ENCODE data around the gene AMBP. TPM values are rescaled to one million over a fixed set of nuclear protein-coding genes. Genes with fewer than 3 reads are reported as not detected.

Gene AMBP
- total and polyA plus RNA-seq, 2 of the 13 experiments (the other 11 are each of a cell fraction or from before 2014, with no cell fraction given) = 1,510 to 2,580 TPM

GRCh38 chr9:114121227-114122135 lies 43.4 kb upstream of the AMBP start (continued):
- TF ChIP-seq, protein P1, sequence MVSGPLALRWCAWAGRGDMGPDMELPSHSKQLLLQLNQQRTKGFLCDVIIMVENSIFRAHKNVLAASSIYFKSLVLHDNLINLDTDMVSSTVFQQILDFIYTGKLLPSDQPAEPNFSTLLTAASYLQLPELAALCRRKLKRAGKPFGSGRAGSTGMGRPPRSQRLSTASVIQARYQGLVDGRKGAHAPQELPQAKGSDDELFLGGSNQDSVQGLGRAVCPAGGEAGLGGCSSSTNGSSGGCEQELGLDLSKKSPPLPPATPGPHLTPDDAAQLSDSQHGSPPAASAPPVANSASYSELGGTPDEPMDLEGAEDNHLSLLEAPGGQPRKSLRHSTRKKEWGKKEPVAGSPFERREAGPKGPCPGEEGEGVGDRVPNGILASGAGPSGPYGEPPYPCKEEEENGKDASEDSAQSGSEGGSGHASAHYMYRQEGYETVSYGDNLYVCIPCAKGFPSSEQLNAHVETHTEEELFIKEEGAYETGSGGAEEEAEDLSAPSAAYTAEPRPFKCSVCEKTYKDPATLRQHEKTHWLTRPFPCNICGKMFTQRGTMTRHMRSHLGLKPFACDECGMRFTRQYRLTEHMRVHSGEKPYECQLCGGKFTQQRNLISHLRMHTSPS (CRISPR knock-in tag; IDR thresholded peaks at IDR 0.05; ENCODE audit: low read depth) = peak; percentile 94
- TF ChIP-seq SNRNP70 (IDR thresholded peaks at IDR 0.05; ENCODE audit: low read depth, low read length) = no peak
- no peak for TF ChIP-seq GABPA (IDR thresholded peaks at IDR 0.05; ENCODE audit: low read depth, low read length)
- no peak for TF ChIP-seq GABPA (CRISPR knock-in tag; IDR thresholded peaks at IDR 0.05; ENCODE audit: low read depth)
- no peak for TF ChIP-seq ZHX2 (IDR thresholded peaks at IDR 0.05; ENCODE audit: low read depth)
- TF ChIP-seq ZHX2 (CRISPR knock-in tag; IDR thresholded peaks at IDR 0.05; ENCODE audit: borderline replicate concordance) = no peak
- peak; percentile 33 for TF ChIP-seq NR2F6 (IDR thresholded peaks at IDR 0.05)
- 0 out of 2 replicates have a peak, but pooled peaks have one; percentile 36 for TF ChIP-seq NR2F6 (CRISPR knock-in tag; IDR thresholded peaks at IDR 0.05)
- TF ChIP-seq ZNF746 (CRISPR knock-in tag; IDR thresholded peaks at IDR 0.05) = 0 out of 2 replicates have a peak, but pooled peaks have one; percentile 34
